RWPE2 (cell line): ENCODE measurements around the gene ZNF394.

Source experiments
- ATAC-seq: fragments of 200-7000 bp; cut with Tn5 transposase; 3 replicates; pipeline ENCODE4 v1.9.1; 2021; ENCODE audit warnings: low read depth
- DNase-seq: peaks from one replicate; pipeline ENCODE4 v3.0.0-alpha.2; 2020; ENCODE audit warnings: low spot score
- H3K27ac ChIP-seq: fragments of 450-650 bp; 2 replicates; pipeline ENCODE4 v1.5.1; 2017; ENCODE audit warnings: mild to moderate bottlenecking; ENCODE audit not compliant: poor library complexity, severe bottlenecking
- H3K27me3 ChIP-seq: fragments of 250-450 bp; sonication (Bioruptor Pico); 2 replicates; pipeline ENCODE4 v1.5.1; 2021; ENCODE audit warnings: mild to moderate bottlenecking, moderate library complexity; ENCODE audit not compliant: insufficient read depth, poor library complexity, severe bottlenecking
- H3K36me3 ChIP-seq: fragments of 250-450 bp; sonication (Bioruptor Pico); 2 replicates; pipeline ENCODE4 v1.5.1; 2020; ENCODE audit warnings: low read depth, mild to moderate bottlenecking, moderate library complexity
- H3K4me1 ChIP-seq: fragments of 250-450 bp; sonication (Bioruptor Pico); 2 replicates; pipeline ENCODE4 v1.5.1; 2021; ENCODE audit warnings: mild to moderate bottlenecking, moderate library complexity; ENCODE audit not compliant: insufficient read depth, poor library complexity, severe bottlenecking
- H3K4me3 ChIP-seq: fragments of 250-450 bp; sonication (Bioruptor Pico); 2 replicates; pipeline ENCODE4 v1.5.1; 2021; ENCODE audit warnings: mild to moderate bottlenecking, moderate library complexity; ENCODE audit not compliant: severe bottlenecking
- H3K9me3 ChIP-seq: fragments of 250-450 bp; sonication (Bioruptor Pico); 2 replicates; pipeline ENCODE4 v1.5.1; 2021; ENCODE audit warnings: mild to moderate bottlenecking, moderate library complexity; ENCODE audit not compliant: severe bottlenecking
- CTCF ChIP-seq: fragments of 450-650 bp; IDR thresholded peaks from one replicate; pipeline ENCODE4 v1.5.1; 2017; ENCODE audit warnings: mild to moderate bottlenecking, moderate library complexity; ENCODE audit not compliant: poor library complexity, severe bottlenecking

The ZNF394 gene

GRCh38 chr7:99497766-99498545 lies 2.1 kb downstream of the ZNF394 start:
- no peak for DNase-seq
- TF ChIP-seq CTCF, result no peak
- ATAC-seq, result no peak
- Histone ChIP-seq H3K4me1 (no peaks in the 10 kb centered on the region), H3K4me3 (peak overlapping the region; percentile 78), H3K36me3 (peaks cover 56% of the 10 kb centered on the region), H3K9me3 (peaks cover 15% of the 10 kb centered on the region), H3K27me3 (no peaks in the 10 kb centered on the region), H3K27ac (no peak overlapping the region)

- peaks cover 15% of the 10 kb centered on the region for H3K9me3 ChIP-seq
- no peak overlapping the region for H3K4me3 ChIP-seq
- ATAC-seq, result no peak
- H3K36me3 ChIP-seq, result peaks cover 57% of the 10 kb centered on the region
- H3K27ac ChIP-seq, result no peak overlapping the region
- H3K27me3 ChIP-seq, result no peaks in the 10 kb centered on the region
- TF ChIP-seq CTCF, result no peak
- no peak for DNase-seq
- no peaks in the 10 kb centered on the region for H3K4me1 ChIP-seq
Observed at GRCh38 chr7:99493823-99494222, 6.3 kb downstream of the ZNF394 start.

- no peak overlapping the region for H3K27ac ChIP-seq
- peaks cover 15% of the 10 kb centered on the region for H3K9me3 ChIP-seq
- DNase-seq, result no peak
- peaks cover 39% of the 10 kb centered on the region for H3K36me3 ChIP-seq
- no peaks in the 10 kb centered on the region for H3K27me3 ChIP-seq
- H3K4me1 ChIP-seq, result no peaks in the 10 kb centered on the region
- ATAC-seq, result no peak; the same call in 2 of the 3 replicates
- H3K4me3 ChIP-seq, result no peak overlapping the region
- TF ChIP-seq CTCF, result no peak
Observed at GRCh38 chr7:99490878-99491277, 9.2 kb downstream of the ZNF394 start.

DNA sequence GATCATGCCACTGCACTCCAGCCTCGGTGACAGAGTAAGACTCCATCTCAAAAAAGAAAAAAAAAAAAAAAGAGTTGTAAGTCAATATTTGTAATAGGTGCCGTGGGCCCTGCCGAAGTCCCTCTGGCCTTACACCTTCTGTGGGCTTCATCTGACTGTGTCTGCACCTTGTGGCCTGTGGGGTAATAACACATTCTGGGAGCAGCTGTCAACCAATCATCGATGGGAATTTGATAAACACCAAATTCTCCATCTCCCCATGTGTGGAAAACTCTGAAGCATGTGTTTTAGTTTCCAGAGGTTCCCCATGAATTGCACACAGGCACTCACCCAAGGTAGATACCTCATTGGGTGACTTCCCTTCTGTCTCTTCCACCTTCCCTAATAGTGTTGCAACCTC lies 10.8 kb downstream of the ZNF394 start:
- H3K4me1 ChIP-seq, result no peaks in the 10 kb centered on the region
- no peak for DNase-seq
- H3K4me3 ChIP-seq, result no peak overlapping the region
- no peak overlapping the region for H3K27ac ChIP-seq
- no peak for TF ChIP-seq CTCF
- H3K9me3 ChIP-seq, result peaks cover 7% of the 10 kb centered on the region
- H3K36me3 ChIP-seq, result peaks cover 30% of the 10 kb centered on the region
- no peak for ATAC-seq
- no peaks in the 10 kb centered on the region for H3K27me3 ChIP-seq

DNA sequence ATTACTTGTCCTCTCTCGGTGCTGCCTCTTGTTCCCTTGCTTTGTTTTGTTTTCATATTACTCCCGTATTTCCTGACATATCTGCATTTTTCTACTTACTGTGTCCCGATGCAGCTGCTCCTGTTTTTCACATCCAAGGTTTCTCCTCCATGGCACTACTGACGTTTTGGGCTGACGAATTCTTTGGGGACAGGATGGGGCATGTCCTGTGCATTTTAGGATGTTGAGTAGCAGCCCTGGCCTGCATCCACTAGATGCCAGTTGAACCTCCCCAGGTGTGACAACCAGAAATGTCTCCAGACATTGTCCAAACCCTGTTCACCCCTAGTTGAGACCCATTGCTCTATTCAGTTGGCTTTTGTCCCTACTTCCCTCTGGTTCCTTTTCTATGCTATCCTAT lies 15.0 kb downstream of the ZNF394 start:
- no peaks in the 10 kb centered on the region for H3K9me3 ChIP-seq
- ATAC-seq (peak; percentile 40; the same call in 2 of the 3 replicates), DNase-seq (no peak)
- H3K4me3 ChIP-seq, result no peak overlapping the region
- no peaks in the 10 kb centered on the region for H3K27me3 ChIP-seq
- H3K4me1 ChIP-seq, result no peaks in the 10 kb centered on the region
- TF ChIP-seq CTCF, result no peak
- no peak overlapping the region for H3K27ac ChIP-seq
- peaks cover 55% of the 10 kb centered on the region for H3K36me3 ChIP-seq
